Sigmoid colon (tissue), 7 donors: Measurements from ENCODE around the gene PRMT1. TPM values are rescaled to one million over a fixed set of nuclear protein-coding genes. Genes with fewer than 3 reads are reported as not detected.

Experiments used
- DNase-seq: peaks from one replicate; pipeline ENCODE4 v3.0.0-alpha.2; 2019
- H3K27ac ChIP-seq, 4 donors: fragments of 200-600 bp; sonication (generic); one replicate each; pipeline ENCODE4 v1.5.1; 2016 to 2019; ENCODE audit warnings: mild to moderate bottlenecking in 1 of 4
- H3K27me3 ChIP-seq, 3 donors: fragments of 200-600 bp; sonication (generic); one replicate each; pipeline ENCODE4 v1.5.1; 2019; ENCODE audit warnings: mild to moderate bottlenecking in 1 of 3
- H3K36me3 ChIP-seq, 4 donors: fragments of 200-600 bp; sonication (generic); one replicate each; pipeline ENCODE4 v1.5.1; 2016 to 2019
- H3K4me1 ChIP-seq, 4 donors: fragments of 200-600 bp; sonication (generic); one replicate each; pipeline ENCODE4 v1.5.1; 2017 to 2019
- H3K4me3 ChIP-seq, 4 donors: fragments of 200-600 bp; sonication (generic); one replicate each; pipeline ENCODE4 v1.5.1; 2017 to 2019; ENCODE audit warnings: mild to moderate bottlenecking in 2 of 4, moderate library complexity in 1 of 4
- H3K9me3 ChIP-seq, 4 donors: fragments of 200-600 bp in 3 of 4; sonication (generic) in 3 of 4; one replicate each; pipeline versions ENCODE4 v1.5.1 to v1.6.1; 2013 to 2019
- CTCF ChIP-seq, 4 experiments: fragments of 450-650 bp in 3 of 4; fragments of 200-600 bp in 1 of 4; IDR thresholded peaks; one replicate each; pipeline ENCODE4 v1.5.1; 2016 to 2019; ENCODE audit warnings: antibody characterized with exemption in 4 of 4, mild to moderate bottlenecking in 3 of 4, moderate library complexity in 2 of 4
- EP300 ChIP-seq, 4 donors: sonication (generic); formaldehyde crosslinking; IDR thresholded peaks; one replicate each; pipeline ENCODE4 v1.6.1; 2017; ENCODE audit warnings: antibody characterized with exemption in 4 of 4
- POLR2A ChIP-seq, 2 donors: fragments of 450-650 bp; IDR thresholded peaks; one replicate each; pipeline ENCODE4 v1.6.1; 2016; ENCODE audit warnings: antibody characterized with exemption in 2 of 2, mild to moderate bottlenecking in 2 of 2, moderate library complexity in 2 of 2
- POLR2AphosphoS5 ChIP-seq, 4 donors: sonication (generic); formaldehyde crosslinking; IDR thresholded peaks; one replicate each; pipeline ENCODE4 v1.6.1; 2017; ENCODE audit warnings: antibody characterized with exemption in 4 of 4
- WGBS, 2 donors: extraction: QIAGEN DNeasy Blood & Tissue Kit; methylation state at CpG; one replicate each; pipeline ENCODE4 v1.1.7; 2013; 5-methylcytosine and 5-hydroxymethylcytosine counted together
- intact Hi-C: fragments of 100-400 bp; cut with DNase I; formaldehyde crosslinking; loops from one replicate; pipeline ENCODE4 v1.15.1; 2023
- polyA plus RNA-seq, 3 donors: library from polyadenylated mRNA; stranded (reverse); fragments of 200-250 nt; gene quantifications; one replicate each; pipeline ENCODE4 v1.2.3, GENCODE V29; 2013
- total RNA-seq, 4 donors: library from RNA; depleted of rRNA; stranded (reverse); fragments of >200 nt; gene quantifications; one replicate each; pipeline ENCODE4 v1.1.0, GENCODE V29; 2016
- donor health status: healthy with polysubstance abuse.
- donor health status: Bipolar disorder and iron deficiency.
- donor health status: healthy.

PRMT1 gene
- total and polyA plus RNA-seq, 7 donors: 84.1 to 175 (median 148) TPM

DNA sequence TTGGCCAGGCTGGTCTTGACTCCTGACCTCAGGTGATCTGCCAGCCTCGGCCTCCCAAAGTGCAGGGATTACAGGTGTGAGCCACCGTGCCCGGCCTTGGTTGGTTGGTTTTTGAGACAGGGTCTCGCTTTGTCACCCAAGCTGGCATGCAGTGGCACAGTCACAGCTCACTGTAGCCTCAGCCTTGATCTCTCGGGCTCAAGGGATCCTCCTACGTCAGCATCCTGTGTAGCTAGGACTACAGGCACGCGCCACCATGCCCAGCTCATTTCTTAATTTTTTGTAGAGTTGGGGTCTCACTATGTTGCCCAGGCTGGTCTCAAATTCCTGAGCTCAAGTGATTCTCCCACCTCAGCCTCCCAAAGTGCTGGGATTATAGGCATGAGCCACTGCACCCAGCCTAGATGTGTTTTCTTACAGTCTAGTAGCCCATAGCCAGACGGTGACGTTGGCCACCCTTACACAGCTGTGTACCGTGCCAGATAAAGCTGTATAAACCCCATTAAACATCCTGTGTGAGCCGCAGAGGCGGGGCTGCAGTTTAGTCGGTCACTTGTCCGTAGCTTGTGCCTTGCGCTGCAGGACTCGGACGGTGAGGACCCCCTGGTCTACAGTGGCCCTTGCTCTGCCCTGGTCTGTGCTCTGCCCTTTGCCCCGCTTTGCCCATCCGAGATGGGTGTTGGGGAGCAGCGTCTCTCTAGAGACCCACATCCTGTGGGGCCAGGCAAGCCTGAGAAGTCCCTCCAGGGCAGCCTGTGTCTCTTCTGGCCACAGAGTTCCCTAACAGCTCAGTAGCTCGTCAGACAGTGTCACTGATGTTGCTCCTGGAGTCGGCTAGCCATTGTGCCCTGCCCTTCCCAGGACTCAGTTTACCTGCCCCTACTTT, 21.3 kb upstream of the PRMT1 start:
- Histone ChIP-seq H3K27ac (no peak overlapping the region), H3K9me3 (no peaks in the 10 kb centered on the region), H3K27me3 (no peaks in the 10 kb centered on the region), H3K4me1 (no peaks in the 10 kb centered on the region), H3K4me3 (no peak overlapping the region), H3K36me3 (peaks cover 58 to 96% (median 84%) of the 10 kb centered on the region in 4 donors)
- intact Hi-C loops: no loop called here
- DNase-seq: no peak
- 90 to 91% methylated on average over 23 of the region's 23 CpGs for WGBS, 2 donors
- TF ChIP-seq POLR2A (IDR thresholded peaks at IDR 0.05) (no peak), EP300 (IDR thresholded peaks at IDR 0.05) (no peak), CTCF (IDR thresholded peaks at IDR 0.05) (no peak), POLR2AphosphoS5 (IDR thresholded peaks at IDR 0.05) (no peak)

- H3K36me3 ChIP-seq: peaks cover 58 to 96% (median 83%) of the 10 kb centered on the region in 4 donors
- no peaks in the 10 kb centered on the region for H3K9me3 ChIP-seq
- no peak overlapping the region for H3K27ac ChIP-seq
- intact Hi-C loops: no loop called here
- WGBS, 2 donors: 91 to 94% methylated on average over 17 of the region's 17 CpGs
- H3K4me3 ChIP-seq: no peak overlapping the region
- H3K4me1 ChIP-seq: no peaks in the 10 kb centered on the region
- TF ChIP-seq POLR2A (IDR thresholded peaks at IDR 0.05) (no peak), POLR2AphosphoS5 (IDR thresholded peaks at IDR 0.05) (no peak), CTCF (IDR thresholded peaks at IDR 0.05) (no peak), EP300 (IDR thresholded peaks at IDR 0.05) (no peak)
- no peaks in the 10 kb centered on the region for H3K27me3 ChIP-seq
- no peak for DNase-seq
Measured at GRCh38 chr19:49656456-49657109, 20.5 kb upstream of the PRMT1 start.

- intact Hi-C loops: no loop called here
- no peaks in the 10 kb centered on the region for H3K4me1 ChIP-seq
- H3K27me3 ChIP-seq: no peaks in the 10 kb centered on the region
- WGBS, 2 donors: 92 to 94% methylated on average over 22 of the region's 22 CpGs
- peaks cover 61 to 100% (median 88%) of the 10 kb centered on the region in 4 donors for H3K36me3 ChIP-seq
- DNase-seq: no peak
- no peak overlapping the region for H3K27ac ChIP-seq
- no peak overlapping the region for H3K4me3 ChIP-seq
- H3K9me3 ChIP-seq: no peaks in the 10 kb centered on the region
- TF ChIP-seq POLR2AphosphoS5 (IDR thresholded peaks at IDR 0.05) (no peak), EP300 (IDR thresholded peaks at IDR 0.05) (no peak), CTCF (IDR thresholded peaks at IDR 0.05) (no peak), POLR2A (IDR thresholded peaks at IDR 0.05) (no peak)
Measured at GRCh38 chr19:49657493-49658138, 19.5 kb upstream of the PRMT1 start.

GRCh38 chr19:49658139-49658517, 18.9 kb upstream of the PRMT1 start:
- WGBS, 2 donors: 89% methylated on average over 15 of the region's 15 CpGs
- DNase-seq: no peak
- Histone ChIP-seq H3K9me3 (no peaks in the 10 kb centered on the region), H3K36me3 (peaks cover 58 to 100% (median 86%) of the 10 kb centered on the region in 4 donors), H3K4me3 (no peak overlapping the region), H3K27ac (no peak overlapping the region), H3K27me3 (no peaks in the 10 kb centered on the region), H3K4me1 (no peaks in the 10 kb centered on the region)
- TF ChIP-seq POLR2AphosphoS5 (IDR thresholded peaks at IDR 0.05): no peak
- intact Hi-C loops: no loop called here
